Breast epithelium (tissue), 4 donors: ENCODE measurements around the gene SAP25. TPM values are rescaled to one million over a fixed set of nuclear protein-coding genes. Genes with fewer than 3 reads are reported as not detected.
"Not testable (repeated sequence)": the region's sequence is repeated elsewhere in the genome, so short reads cannot be mapped to it uniquely, and the experiment has no call there.

Source experiments
- DNase-seq, 2 donors: peaks; one replicate each; pipeline ENCODE4 v3.0.0-alpha.2; 2019; ENCODE audit warnings: low spot score in 2 of 2
- H3K27ac ChIP-seq, 2 donors: fragments of 200-600 bp; sonication (generic) in 1 of 2; one replicate each; pipeline ENCODE4 v1.5.1; 2016 to 2019; ENCODE audit warnings: mild to moderate bottlenecking in 1 of 2
- H3K27me3 ChIP-seq, 2 donors: fragments of 200-600 bp; sonication (generic) in 1 of 2; one replicate each; pipeline versions ENCODE4 v1.5.1 to v1.6.0; 2017 to 2019; ENCODE audit warnings: control low read depth in 1 of 2, mild to moderate bottlenecking in 1 of 2
- H3K36me3 ChIP-seq: fragments of 200-600 bp; one replicate; pipeline ENCODE4 v1.5.1; 2019
- H3K4me1 ChIP-seq, 2 donors: fragments of 200-600 bp; sonication (generic); one replicate each; pipeline ENCODE4 v1.5.1; 2016 to 2019; ENCODE audit warnings: control low read depth in 1 of 2
- H3K4me3 ChIP-seq, 3 donors: fragments of 200-600 bp; sonication (generic); 1 replicate in 2 of 3; 2 replicates in 1 of 3; pipeline ENCODE4 v1.5.1; 2016 to 2019; ENCODE audit warnings: mild to moderate bottlenecking in 3 of 3, moderate library complexity in 2 of 3
- H3K9me3 ChIP-seq, 2 donors: fragments of 200-600 bp; sonication (generic) in 1 of 2; one replicate each; pipeline ENCODE4 v1.5.1; 2016 to 2019; ENCODE audit warnings: control low read depth in 1 of 2
- POLR2A ChIP-seq: fragments of 450-650 bp; IDR thresholded peaks from one replicate; pipeline ENCODE4 v1.6.1; 2016; ENCODE audit warnings: antibody characterized with exemption, mild to moderate bottlenecking, moderate library complexity
- POLR2AphosphoS5 ChIP-seq, 3 donors: sonication (generic); formaldehyde crosslinking; IDR thresholded peaks; one replicate each; pipeline ENCODE4 v1.6.1; 2017; ENCODE audit warnings: antibody characterized with exemption in 3 of 3
- intact Hi-C: fragments of 100-400 bp; cut with DNase I; formaldehyde crosslinking; loops from one replicate; pipeline ENCODE4 v1.15.1; 2023; ENCODE audit warnings: low total_unique reads
- total RNA-seq, 3 donors: library from RNA; depleted of rRNA; stranded (reverse); fragments of >200 nt; gene quantifications; one replicate each; pipeline ENCODE4 v1.1.0, GENCODE V29; 2016
- TF ChIP-seq, protein P1 (sequence below), 3 donors: fragments of 450-650 bp; IDR thresholded peaks; one replicate each; pipeline ENCODE4 v1.5.1; 2016 to 2017; ENCODE audit warnings: antibody characterized with exemption in 3 of 3, mild to moderate bottlenecking in 3 of 3, moderate library complexity in 3 of 3

SAP25 gene
- total RNA-seq, 3 donors from 2014 or later: 0.96 to 2.2 (median 0.98) TPM

DNA sequence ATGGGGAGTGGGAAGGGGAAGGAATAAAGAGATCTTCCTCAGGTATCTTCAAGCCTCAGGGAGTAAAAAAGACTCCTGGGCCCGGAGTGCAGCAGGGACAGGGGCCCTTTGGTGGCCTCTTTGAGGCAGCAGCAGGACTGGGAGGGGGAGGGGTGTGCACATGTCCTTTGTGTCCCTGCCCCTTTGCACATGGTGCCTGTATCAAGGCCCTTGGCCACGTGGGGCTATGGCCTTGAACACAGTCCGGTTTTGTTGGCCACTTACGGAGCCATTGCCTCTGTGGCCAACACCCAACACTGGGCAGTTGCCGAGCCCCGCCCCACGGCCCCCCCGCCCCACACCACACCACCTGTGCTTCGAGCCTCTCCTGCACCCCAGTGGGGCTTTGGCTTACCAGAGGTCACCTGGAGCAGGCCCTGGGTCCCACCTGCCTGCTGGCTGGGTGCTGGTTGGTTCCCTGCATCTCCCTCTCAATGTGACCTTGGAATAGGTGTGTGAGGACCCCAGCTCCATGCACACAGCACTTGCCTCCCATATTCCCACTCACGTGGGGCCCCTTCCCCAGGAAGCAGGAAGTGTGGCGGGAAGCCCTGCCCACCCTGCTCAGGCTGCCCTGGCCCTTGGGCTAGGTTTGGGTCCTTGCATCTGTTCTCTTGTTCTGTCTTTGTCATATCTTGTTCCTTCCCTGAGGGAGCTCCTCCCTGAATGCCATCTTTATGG lies 5.4 kb downstream of the SAP25 start:
- Histone ChIP-seq H3K36me3 (no peaks in the 10 kb centered on the region), H3K4me1 (peaks cover 0 to 4% of the 10 kb centered on the region in 2 donors), H3K4me3 (no peak overlapping the region), H3K27me3 (no peaks in the 10 kb centered on the region), H3K9me3 (no peaks in the 10 kb centered on the region), H3K27ac (peak overlapping the region in 1 of 2 donors; percentile 3)
- no peak for TF ChIP-seq POLR2A
- TF ChIP-seq, protein P1, sequence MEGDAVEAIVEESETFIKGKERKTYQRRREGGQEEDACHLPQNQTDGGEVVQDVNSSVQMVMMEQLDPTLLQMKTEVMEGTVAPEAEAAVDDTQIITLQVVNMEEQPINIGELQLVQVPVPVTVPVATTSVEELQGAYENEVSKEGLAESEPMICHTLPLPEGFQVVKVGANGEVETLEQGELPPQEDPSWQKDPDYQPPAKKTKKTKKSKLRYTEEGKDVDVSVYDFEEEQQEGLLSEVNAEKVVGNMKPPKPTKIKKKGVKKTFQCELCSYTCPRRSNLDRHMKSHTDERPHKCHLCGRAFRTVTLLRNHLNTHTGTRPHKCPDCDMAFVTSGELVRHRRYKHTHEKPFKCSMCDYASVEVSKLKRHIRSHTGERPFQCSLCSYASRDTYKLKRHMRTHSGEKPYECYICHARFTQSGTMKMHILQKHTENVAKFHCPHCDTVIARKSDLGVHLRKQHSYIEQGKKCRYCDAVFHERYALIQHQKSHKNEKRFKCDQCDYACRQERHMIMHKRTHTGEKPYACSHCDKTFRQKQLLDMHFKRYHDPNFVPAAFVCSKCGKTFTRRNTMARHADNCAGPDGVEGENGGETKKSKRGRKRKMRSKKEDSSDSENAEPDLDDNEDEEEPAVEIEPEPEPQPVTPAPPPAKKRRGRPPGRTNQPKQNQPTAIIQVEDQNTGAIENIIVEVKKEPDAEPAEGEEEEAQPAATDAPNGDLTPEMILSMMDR (IDR thresholded peaks at IDR 0.05): no peak
- TF ChIP-seq POLR2AphosphoS5 (IDR thresholded peaks at IDR 0.05): no peak
- intact Hi-C loops: no loop called here
- DNase-seq: peak in 1 of 2 donors; percentile 42

DNA sequence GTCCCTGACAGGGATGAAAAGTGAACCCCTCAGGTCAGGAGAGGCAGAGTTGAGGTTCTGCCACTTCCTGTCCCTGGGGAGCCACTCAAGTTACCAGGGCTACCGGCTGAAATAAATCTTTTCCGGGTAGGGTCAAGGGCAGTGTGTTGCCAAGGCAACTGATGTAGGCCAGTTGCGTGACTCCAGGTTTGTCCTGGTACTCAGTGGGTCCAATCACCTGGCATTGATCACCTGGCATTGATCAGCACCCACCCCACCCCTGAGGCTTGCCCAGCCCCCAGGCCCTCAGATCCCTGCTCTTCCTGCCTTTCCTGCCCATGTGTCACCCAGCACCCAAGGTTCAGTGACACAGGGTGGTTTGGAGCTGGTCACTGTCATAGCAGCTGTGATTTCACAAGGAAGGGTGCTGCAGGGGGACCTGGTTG lies 5.9 kb downstream of the SAP25 start:
- Histone ChIP-seq H3K4me3 (no peak overlapping the region), H3K4me1 (peaks cover 0 to 4% of the 10 kb centered on the region in 2 donors), H3K27ac (peak overlapping the region in 1 of 2 donors; percentile 3), H3K27me3 (no peaks in the 10 kb centered on the region), H3K9me3 (no peaks in the 10 kb centered on the region), H3K36me3 (no peaks in the 10 kb centered on the region)
- no peak for DNase-seq
- TF ChIP-seq, protein P1 (IDR thresholded peaks at IDR 0.05): no peak
- TF ChIP-seq POLR2A (no peak), POLR2AphosphoS5 (IDR thresholded peaks at IDR 0.05) (no peak)
- intact Hi-C loops: no loop called here

DNA sequence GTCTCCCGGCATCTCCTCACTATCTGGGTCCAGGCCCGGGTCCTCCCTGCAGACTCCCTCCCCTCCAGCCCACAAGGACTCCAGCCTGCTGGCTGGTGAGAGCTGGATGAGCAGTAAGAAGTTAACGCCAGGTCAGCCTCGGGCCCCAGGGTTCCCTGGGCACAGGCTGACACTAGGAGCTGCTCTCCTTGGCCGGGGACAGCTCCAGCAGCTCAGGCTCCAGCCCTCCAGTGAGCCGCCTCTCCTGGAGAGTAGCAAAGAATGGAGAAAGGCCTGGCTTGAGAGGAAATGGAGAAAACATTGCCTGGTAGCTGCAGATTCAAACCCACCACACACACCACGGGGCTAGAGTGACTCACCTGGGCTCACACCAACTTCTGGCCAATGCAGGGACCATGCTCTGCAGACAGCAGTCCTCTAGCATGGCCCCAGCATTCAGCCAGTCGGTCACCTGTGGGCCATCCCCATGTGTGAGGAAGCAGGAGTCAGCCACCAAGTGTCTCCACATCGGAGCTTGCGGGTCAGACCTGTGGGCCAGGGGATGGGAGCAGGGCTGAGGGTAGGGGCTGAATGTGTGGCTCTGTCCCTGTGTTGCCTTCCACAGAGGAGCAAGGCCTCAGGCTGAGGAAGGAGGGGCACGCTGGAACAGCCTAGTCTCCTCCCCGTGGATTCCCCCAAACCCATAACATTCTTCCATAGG lies 6.5 kb downstream of the SAP25 start:
- intact Hi-C loops: no loop called here
- Histone ChIP-seq H3K4me3 (no peak overlapping the region), H3K27me3 (no peaks in the 10 kb centered on the region), H3K36me3 (no peaks in the 10 kb centered on the region), H3K9me3 (no peaks in the 10 kb centered on the region), H3K27ac (no peak overlapping the region), H3K4me1 (peaks cover 0 to 4% of the 10 kb centered on the region in 2 donors)
- TF ChIP-seq, protein P1 (IDR thresholded peaks at IDR 0.05): no peak
- TF ChIP-seq POLR2A (no peak), POLR2AphosphoS5 (IDR thresholded peaks at IDR 0.05) (no peak)
- peak in 1 of 2 donors; percentile 46 for DNase-seq

DNA sequence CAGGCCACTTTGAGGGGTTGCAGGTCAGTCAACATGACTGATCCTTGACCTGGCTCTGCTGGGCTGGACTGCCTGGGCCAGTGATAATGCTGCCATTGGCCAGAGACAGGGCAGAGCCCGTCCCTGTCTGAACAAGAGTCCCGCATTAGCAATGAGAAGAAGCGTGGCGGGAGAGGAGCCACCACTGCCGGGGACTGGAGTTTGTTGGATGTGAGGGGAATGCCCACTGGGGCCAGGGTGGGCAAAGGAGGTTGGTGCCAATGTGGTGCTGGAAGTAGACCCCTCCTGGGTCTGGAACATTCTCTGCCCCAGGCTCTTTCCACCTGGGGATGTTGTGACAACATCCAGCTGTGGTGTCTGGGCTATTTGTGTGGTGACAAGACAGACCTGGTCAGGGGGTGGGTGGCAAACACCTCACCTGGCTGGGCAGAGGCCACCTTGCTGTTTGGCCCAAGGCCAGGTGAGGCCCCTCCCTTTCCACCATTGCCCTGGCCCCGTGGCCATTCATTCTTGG lies 7.6 kb downstream of the SAP25 start:
- TF ChIP-seq, protein P1 (IDR thresholded peaks at IDR 0.05): no peak
- TF ChIP-seq POLR2AphosphoS5 (IDR thresholded peaks at IDR 0.05): no peak
- no peak for TF ChIP-seq POLR2A

DNA sequence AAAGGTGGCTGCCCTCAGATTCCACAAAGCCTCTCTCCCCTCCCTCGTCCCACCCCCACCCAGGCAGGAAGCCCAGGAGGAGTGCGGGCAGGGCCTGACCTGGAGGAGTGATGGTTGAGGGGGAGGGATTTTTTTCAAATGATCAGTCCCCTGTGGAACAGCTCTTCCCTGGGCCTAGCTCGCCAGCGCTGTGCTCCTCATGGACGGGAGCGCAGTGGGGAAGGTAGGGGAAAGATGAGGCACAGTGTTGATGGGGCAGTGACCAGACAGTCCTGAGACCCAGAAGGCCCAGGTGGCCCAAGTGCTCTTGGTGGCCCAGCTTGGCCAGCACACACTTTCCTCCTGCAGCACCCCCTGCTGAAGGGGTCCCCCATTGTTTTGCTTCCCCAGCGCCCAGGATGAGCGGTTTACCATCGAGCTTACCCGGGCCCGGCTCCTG lies 8.5 kb downstream of the SAP25 start:
- Histone ChIP-seq H3K9me3 (no peaks in the 10 kb centered on the region), H3K4me1 (peaks cover 0 to 2% of the 10 kb centered on the region in 2 donors), H3K27ac (no peak overlapping the region), H3K4me3 (no peak overlapping the region), H3K36me3 (no peaks in the 10 kb centered on the region), H3K27me3 (no peaks in the 10 kb centered on the region)
- TF ChIP-seq POLR2AphosphoS5 (IDR thresholded peaks at IDR 0.05) (no peak), POLR2A (no peak)
- TF ChIP-seq, protein P1 (IDR thresholded peaks at IDR 0.05): no peak
- DNase-seq: no peak
- intact Hi-C loops: no loop called here

More for the DNA sequence above, 7.6 kb downstream of the SAP25 start:
- Histone ChIP-seq H3K27ac (no peak overlapping the region), H3K36me3 (no peaks in the 10 kb centered on the region), H3K4me3 (no peak overlapping the region), H3K27me3 (no peaks in the 10 kb centered on the region), H3K4me1 (peaks cover 0 to 4% of the 10 kb centered on the region in 2 donors), H3K9me3 (no peaks in the 10 kb centered on the region)
- DNase-seq: peak in 1 of 2 donors; percentile 47
- intact Hi-C loops: no loop called here

DNA sequence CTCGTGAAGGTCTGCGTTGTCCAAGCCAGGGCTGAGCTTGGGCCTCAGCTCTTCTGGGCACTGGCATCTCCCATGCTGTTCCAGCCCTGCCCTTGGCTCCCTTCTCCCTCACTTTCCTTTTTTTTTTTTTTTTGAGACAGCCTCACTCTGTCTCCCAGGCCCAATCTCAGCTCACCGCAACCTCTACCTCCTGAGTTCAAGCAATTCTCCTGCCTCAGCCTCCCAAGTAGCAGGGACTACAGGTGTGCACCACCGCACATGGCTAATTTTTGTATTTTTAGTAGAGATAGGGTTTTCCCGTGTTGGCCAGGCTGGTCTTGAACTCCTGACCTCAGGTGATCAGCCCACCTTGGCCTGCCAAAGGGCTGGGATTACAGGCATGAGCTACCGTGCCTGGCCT lies 9.3 kb downstream of the SAP25 start:
- H3K27me3 ChIP-seq, H3K9me3 ChIP-seq, H3K36me3 ChIP-seq, H3K4me1 ChIP-seq, H3K4me3 ChIP-seq, H3K27ac ChIP-seq, DNase-seq: not testable (repeated sequence)
- intact Hi-C loops: loop anchor here (5.0 kb wide), 1 partner anchor 97 kb away; no protein-coding TSS in a partner anchor
